ENCODE results near the gene ATP6V0A4.

DNA sequence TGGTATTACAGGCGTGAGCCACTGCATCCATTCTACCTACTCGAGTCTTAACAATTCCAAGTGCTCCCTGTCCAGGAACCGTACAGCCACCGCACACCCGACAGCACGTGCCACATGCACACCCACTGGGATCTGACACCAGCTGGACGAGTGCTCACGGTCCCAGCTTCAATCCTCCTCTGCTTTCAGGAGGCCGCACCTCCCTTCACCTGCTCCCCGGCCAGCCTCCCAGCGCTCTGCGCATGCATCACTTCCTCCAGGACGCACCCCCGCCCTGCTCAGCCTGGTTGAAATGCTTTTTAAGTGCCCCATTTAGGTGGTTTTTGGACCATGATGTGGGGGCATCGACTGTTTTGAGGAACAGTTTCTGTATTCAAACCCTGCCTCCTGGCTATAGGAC lies 47.5 kb downstream of the ATP6V0A4 start:
- TF ChIP-seq, protein P1, sequence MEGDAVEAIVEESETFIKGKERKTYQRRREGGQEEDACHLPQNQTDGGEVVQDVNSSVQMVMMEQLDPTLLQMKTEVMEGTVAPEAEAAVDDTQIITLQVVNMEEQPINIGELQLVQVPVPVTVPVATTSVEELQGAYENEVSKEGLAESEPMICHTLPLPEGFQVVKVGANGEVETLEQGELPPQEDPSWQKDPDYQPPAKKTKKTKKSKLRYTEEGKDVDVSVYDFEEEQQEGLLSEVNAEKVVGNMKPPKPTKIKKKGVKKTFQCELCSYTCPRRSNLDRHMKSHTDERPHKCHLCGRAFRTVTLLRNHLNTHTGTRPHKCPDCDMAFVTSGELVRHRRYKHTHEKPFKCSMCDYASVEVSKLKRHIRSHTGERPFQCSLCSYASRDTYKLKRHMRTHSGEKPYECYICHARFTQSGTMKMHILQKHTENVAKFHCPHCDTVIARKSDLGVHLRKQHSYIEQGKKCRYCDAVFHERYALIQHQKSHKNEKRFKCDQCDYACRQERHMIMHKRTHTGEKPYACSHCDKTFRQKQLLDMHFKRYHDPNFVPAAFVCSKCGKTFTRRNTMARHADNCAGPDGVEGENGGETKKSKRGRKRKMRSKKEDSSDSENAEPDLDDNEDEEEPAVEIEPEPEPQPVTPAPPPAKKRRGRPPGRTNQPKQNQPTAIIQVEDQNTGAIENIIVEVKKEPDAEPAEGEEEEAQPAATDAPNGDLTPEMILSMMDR (IDR thresholded peaks at IDR 0.05; ENCODE audit: low read length): no peak
- TF ChIP-seq EZH2 (IDR thresholded peaks at IDR 0.05; ENCODE audit: borderline replicate concordance, low read length): no peak
